HepG2 (cell line): Measurements from ENCODE around the gene SLC45A3. TPM values are rescaled to one million over a fixed set of nuclear protein-coding genes. Genes with fewer than 3 reads are reported as not detected.

Experiments
- ATAC-seq: fragments of 200-7000 bp; cut with Tn5 transposase; 3 replicates; pipeline ENCODE4 v1.9.1; 2020; ENCODE audit warnings: mild to moderate bottlenecking, moderate library complexity
- BruUV-seq: library from RNA; stranded (reverse); fragments of 400-500 nt; replicated peaks from 2 replicates; lab custom pipeline; 2021; lab: Mats Ljungman, UMichigan
- CTCF ChIA-PET: fragments of 300-600 bp; formaldehyde crosslinking; extraction: SDS; loops from one replicate; lab custom pipeline; 2021; ENCODE audit warnings: low total read pairs, inconsistent platforms, low intra/inter-chr PET ratio; lab: Yijun Ruan, JAX
- POLR2A ChIA-PET: fragments of 350-600 bp; sonication (Branson Sonifier 250); formaldehyde crosslinking; loops from one replicate; lab custom pipeline; 2020; ENCODE audit warnings: antibody characterized with exemption, inconsistent platforms; lab: Yijun Ruan, JAX
- DNase-seq: peaks from one replicate; pipeline ENCODE4 v3.0.0-alpha.2; 2015; ENCODE audit warnings: low spot score
- FAIRE-seq: peaks from 3 replicates; lab custom pipeline; 2011; peaks lifted over from hg19 to GRCh38; lab: Jason Lieb, UNC
- H2AFZ ChIP-seq: one replicate; pipeline ENCODE4 v1.6.1; 2011; ENCODE audit warnings: low read length, inconsistent platforms
- H3K27ac ChIP-seq: fragments of 300-600 bp; 3 replicates; pipeline ENCODE4 v1.8.0; 2011; ENCODE audit warnings: mixed run types, mild to moderate bottlenecking, mixed read lengths, low read length, inconsistent platforms; ENCODE audit not compliant: insufficient read depth; ENCODE audit errors: extremely low read length
- H3K27me3 ChIP-seq, 2 experiments: fragments of 200-600 bp in 1 of 2; 2 replicates in 1 of 2; 3 replicates in 1 of 2; pipeline versions ENCODE4 v1.6.0 to v1.8.0; 2011; ENCODE audit warnings: low read length in 2 of 2, mild to moderate bottlenecking in 2 of 2, moderate library complexity in 2 of 2, inconsistent platforms in 1 of 2; ENCODE audit not compliant: insufficient read depth in 2 of 2, control insufficient read depth in 1 of 2
- H3K36me3 ChIP-seq, 2 experiments: fragments of 200-600 bp in 1 of 2; replicated peaks in 1 of 2; 2 replicates in 1 of 2; 3 replicates in 1 of 2; pipeline versions ENCODE4 v1.5.1 to v1.8.0; 2011; ENCODE audit warnings: low read length in 2 of 2, inconsistent platforms in 1 of 2; ENCODE audit not compliant: insufficient read depth in 2 of 2, control insufficient read depth in 1 of 2
- H3K4me1 ChIP-seq: 2 replicates; pipeline ENCODE4 v1.5.1; 2012; ENCODE audit warnings: low read length, inconsistent platforms; ENCODE audit not compliant: insufficient read depth
- H3K4me2 ChIP-seq: 2 replicates; pipeline ENCODE4 v1.6.0; 2011; ENCODE audit warnings: low read depth, low read length, inconsistent platforms
- H3K4me3 ChIP-seq, 3 experiments: fragments of 200-600 bp in 1 of 3; sonication (generic), shearing (Covaris generic) in 1 of 3; replicated peaks in 1 of 3; 2 replicates each; pipeline ENCODE4 v1.5.1; 2011 to 2016; ENCODE audit warnings: low read length in 3 of 3, inconsistent platforms in 2 of 3, low read depth in 2 of 3, mild to moderate bottlenecking in 2 of 3, control low read depth in 1 of 3, mixed read lengths in 1 of 3; ENCODE audit not compliant: insufficient read depth in 1 of 3
- H3K79me2 ChIP-seq: one replicate; pipeline ENCODE4 v1.6.1; 2011; ENCODE audit warnings: low read length, inconsistent platforms; ENCODE audit not compliant: insufficient read depth
- H3K9ac ChIP-seq: 2 replicates; pipeline ENCODE4 v1.6.0; 2011; ENCODE audit warnings: mild to moderate bottlenecking, low read depth, low read length, inconsistent platforms; ENCODE audit not compliant: insufficient read depth
- H3K9me3 ChIP-seq: 2 replicates; pipeline ENCODE4 v1.5.1; 2012; ENCODE audit warnings: mild to moderate bottlenecking, low read length
- H4K20me1 ChIP-seq: 2 replicates; pipeline ENCODE4 v1.6.0; 2011; ENCODE audit warnings: inconsistent platforms, mild to moderate bottlenecking, low read length, moderate library complexity; ENCODE audit not compliant: insufficient read depth
- CBX1 ChIP-seq: IDR thresholded peaks from one replicate; pipeline ENCODE4 v1.6.1; 2016; ENCODE audit warnings: antibody characterized with exemption, low read depth
- HOXA3 ChIP-seq: sonication (generic); formaldehyde crosslinking; IDR thresholded peaks from 2 replicates; pipeline ENCODE4 v1.5.0; 2020; ENCODE audit warnings: missing genetic modification reagents
- JUN ChIP-seq: sonication (generic); formaldehyde crosslinking; IDR thresholded peaks from 2 replicates; pipeline ENCODE4 v1.4.0; 2020; ENCODE audit warnings: mild to moderate bottlenecking, missing genetic modification reagents
- NFATC3 ChIP-seq: sonication (generic); formaldehyde crosslinking; IDR thresholded peaks from 2 replicates; pipeline ENCODE4 v1.5.1; 2020; ENCODE audit warnings: mild to moderate bottlenecking, missing genetic modification reagents
- NR2F6 ChIP-seq, 2 experiments: IDR thresholded peaks; 2 replicates each; pipeline ENCODE4 v1.6.1; 2016; ENCODE audit warnings: antibody characterized with exemption in 1 of 2, mild to moderate bottlenecking in 1 of 2
- REST ChIP-seq, 2 experiments: IDR thresholded peaks; 2 replicates each; pipeline ENCODE4 v1.6.1; 2011 to 2012; ENCODE audit warnings: low read length in 2 of 2, borderline replicate concordance in 1 of 2, low read depth in 1 of 2, mild to moderate bottlenecking in 1 of 2, moderate library complexity in 1 of 2
- SMARCC2 ChIP-seq: fragments of 450-650 bp; IDR thresholded peaks from 2 replicates; pipeline ENCODE4 v1.6.1; 2017; ENCODE audit warnings: antibody characterized with exemption, mild to moderate bottlenecking
- ZBTB34 ChIP-seq: sonication (generic); formaldehyde crosslinking; IDR thresholded peaks from 2 replicates; pipeline ENCODE4 v1.8.0; 2022; ENCODE audit warnings: mild to moderate bottlenecking, missing genetic modification reagents
- ZHX2 ChIP-seq, 2 experiments: sonication (generic) in 1 of 2; formaldehyde crosslinking in 1 of 2; IDR thresholded peaks; 2 replicates each; pipeline versions ENCODE4 v1.6.1 to v1.9.0; 2014 to 2022; ENCODE audit warnings: antibody characterized with exemption in 1 of 2, borderline replicate concordance in 1 of 2, inconsistent platforms in 1 of 2, low read depth in 1 of 2, missing genetic modification reagents in 1 of 2
- WGBS: methylation state at CpG from one replicate; pipeline ENCODE4 v1.1.6; 2017; ENCODE audit warnings: low lambda C conversion rate; 5-methylcytosine and 5-hydroxymethylcytosine counted together
- in situ Hi-C: cut with HindIII; loops from 2 replicates; pipeline ENCODE4 v1.10.0; 2017; ENCODE audit warnings: low pct_unique_long_range_greater_than_20kb; ENCODE audit not compliant: extremely low pct_ligation_motif_present
- intact Hi-C: fragments of 100-400 bp; cut with micrococcal nuclease; formaldehyde crosslinking; loops from one replicate; pipeline ENCODE4 v1.10.0; 2022; ENCODE audit not compliant: unreplicated experiment
- polyA plus RNA-seq, 8 experiments: library from polyadenylated mRNA; depleted of rRNA in 3 of 8; stranded (reverse) in 7 of 8; unstranded in 1 of 8; fragments of >200 nt; fragmentation: Illumina TruSeq in 4 of 8; extraction: Trizol in 4 of 8; gene quantifications; 2 replicates each; pipeline versions ENCODE4 v1.2.1 to v1.2.3, GENCODE V29; 2011 to 2016; ENCODE audit warnings: low read depth in 4 of 8, missing spikeins in 1 of 8, mixed read lengths in 1 of 8; ENCODE audit not compliant: insufficient read depth in 1 of 8
- total RNA-seq, 5 experiments: library from RNA; depleted of rRNA; stranded (reverse); fragments of >200 nt; fragmentation: Illumina TruSeq; extraction: Trizol; gene quantifications; 2 replicates each; pipeline ENCODE4 v1.2.3, GENCODE V29; 2016; ENCODE audit warnings: low read depth in 1 of 5

The SLC45A3 gene
- total and polyA plus RNA-seq, 2 of the 13 experiments (the other 11 are each of a cell fraction or from before 2014, with no cell fraction given), result 3.4 to 4.1 TPM

GRCh38 chr1:205639567-205639966 lies 40.7 kb downstream of the SLC45A3 start (continued):
- TF ChIP-seq REST (IDR thresholded peaks at IDR 0.05; ENCODE audit: borderline replicate concordance in 1 of 2, low read depth in 1 of 2, low read length in 2 of 2) (no peak), NR2F6 (IDR thresholded peaks at IDR 0.05) (peak; percentile 54), NR2F6 (CRISPR knock-in tag; IDR thresholded peaks at IDR 0.05) (peak; percentile 47), ZBTB34 (CRISPR knock-in tag) (no peak)

- CTCF ChIA-PET, result no interaction called here
- no peak overlapping the region for H3K4me2 ChIP-seq
- in situ Hi-C loops (no loop called here), intact Hi-C loops (no loop called here)
- H2AFZ ChIP-seq, result no peak overlapping the region
- BruUV-seq, result no TSS peak
- FAIRE-seq, result no peak
- no peaks in the 10 kb centered on the region for H4K20me1 ChIP-seq
- H3K4me1 ChIP-seq, result peaks cover 83% of the 10 kb centered on the region
- no peak for ATAC-seq
- no peak overlapping the region for H3K27ac ChIP-seq
- WGBS, result 72% methylated on average over 9 of the region's 9 CpGs
- no peak overlapping the region for H3K4me3 ChIP-seq
- DNase-seq, result no peak
- no peak overlapping the region for H3K9ac ChIP-seq
- no peaks in the 10 kb centered on the region for H3K9me3 ChIP-seq
- POLR2A ChIA-PET, result no interaction called here
- no peaks in the 10 kb centered on the region for H3K79me2 ChIP-seq
- H3K27me3 ChIP-seq, result no peaks in the 10 kb centered on the region
- H3K36me3 ChIP-seq, result no peaks in the 10 kb centered on the region
- TF ChIP-seq HOXA3 (CRISPR knock-in tag), result no peak
- TF ChIP-seq CBX1, result no peak
- no peak for TF ChIP-seq SMARCC2
- no peak for TF ChIP-seq NFATC3
- no peak for TF ChIP-seq JUN (CRISPR knock-in tag)
- no peak for TF ChIP-seq ZHX2 (IDR thresholded peaks at IDR 0.05; ENCODE audit: low read depth)
- TF ChIP-seq ZHX2 (CRISPR knock-in tag; IDR thresholded peaks at IDR 0.05; ENCODE audit: borderline replicate concordance), result no peak
Observed at GRCh38 chr1:205637854-205638468, 42.3 kb downstream of the SLC45A3 start.
